ENCODE data around the gene PCYT1A. TPM values are rescaled to one million over a fixed set of nuclear protein-coding genes. Genes with fewer than 3 reads are reported as not detected.

The PCYT1A gene
- total RNA-seq (100 to 1,000 TPM in 8 of 10 donors, 10 to 100 TPM in 2; 93.8 to 121 (median 106) TPM), polyA plus RNA-seq (10 to 100 TPM; 21.0 to 34.7 TPM)
- long read RNA-seq, donor 1, full-length matches to known transcripts, result 16 of 212 reads
- long read RNA-seq, donor 1, partial matches to known transcripts, result 5 of 212 reads
- long read RNA-seq, donor 1, other reads (novel, unspliced or antisense), result 191 of 212 reads
- long read RNA-seq, donor 2, transcript PCYT1A-206 (9 exons, 1,482 nt), result major isoform, 9 of 228 reads
- long read RNA-seq, donor 2, partial matches to known transcripts, result 4 of 228 reads
- long read RNA-seq, donor 2, other reads (novel, unspliced or antisense), result 215 of 228 reads
- long read RNA-seq, donor 3, full-length matches to known transcripts, result 27 of 716 reads
- long read RNA-seq, donor 3, partial matches to known transcripts, result 24 of 716 reads
- long read RNA-seq, donor 3, other reads (novel, unspliced or antisense), result 665 of 716 reads

- WGBS, 2 donors, result 0% methylated on average over 55 of the region's 55 CpGs
- peak within 1 kb of the TSS; percentile 64 to 96 (median 84) for H3K4me3 ChIP-seq
- H3K27ac ChIP-seq, result peak within 1 kb of the TSS; percentile 85 to 99 (median 96)
- no peaks in the 10 kb centered on the region for H3K27me3 ChIP-seq
- no peaks in the 10 kb centered on the region for H3K36me3 ChIP-seq
- DNase-seq (peak; percentile 87 to 94), ATAC-seq (peak; percentile 96 to 99 (median 98))
- no peaks in the 10 kb centered on the region for H3K9me3 ChIP-seq
- H3K4me1 ChIP-seq, result peaks cover 2 to 51% (median 48%) of the 10 kb centered on the region in 9 donors
- intact Hi-C loops (cut with DNase I), result loop anchor here in 1 of 10 donors (1.0 to 2.0 kb wide), 2 partner anchors 31 to 214 kb away; partner anchors contain the start of gene DYNLT2B
- no peak for TF ChIP-seq CTCF (IDR thresholded peaks at IDR 0.05)
Observed at GRCh38 chr3:196287440-196288140, at the start of gene PCYT1A. Gene PCYT1A (minus strand): TSS chr3:196287726. CDS start chr3:196270531, 17,195 bp downstream.

GRCh38 chr3:196336319-196337145 lies 49.0 kb upstream of the PCYT1A start:
- peaks cover 0 to 16% (median 0%) of the 10 kb centered on the region in 9 donors for H3K4me1 ChIP-seq
- H3K27ac ChIP-seq, result no peak overlapping the region
- WGBS, 2 donors, result 75 to 78% methylated on average over 17 of the region's 17 CpGs
- no peak for DNase-seq
- peaks cover 0 to 8% (median 0%) of the 10 kb centered on the region in 11 donors for H3K9me3 ChIP-seq
- peak in 1 of 8 donors; percentile 29 for ATAC-seq
- H3K27me3 ChIP-seq, result peaks cover 0 to 5% (median 0%) of the 10 kb centered on the region in 7 donors
- intact Hi-C loops (cut with DNase I), result no loop called here
- no peaks in the 10 kb centered on the region for H3K36me3 ChIP-seq
- no peak overlapping the region for H3K4me3 ChIP-seq
- no peak for TF ChIP-seq CTCF (IDR thresholded peaks at IDR 0.05)

- peaks cover 0 to 8% (median 0%) of the 10 kb centered on the region in 11 donors for H3K9me3 ChIP-seq
- 68 to 79% methylated on average over 12 of the region's 12 CpGs for WGBS, 2 donors
- no peak for TF ChIP-seq CTCF (IDR thresholded peaks at IDR 0.05)
- no peak for ATAC-seq
- intact Hi-C loops (cut with DNase I), result loop anchor here in 1 of 10 donors (1.0 kb wide), 1 partner anchor 23 kb away; no protein-coding TSS in a partner anchor
- no peak overlapping the region for H3K4me3 ChIP-seq
- no peaks in the 10 kb centered on the region for H3K36me3 ChIP-seq
- peaks cover 0 to 12% (median 0%) of the 10 kb centered on the region in 9 donors for H3K4me1 ChIP-seq
- DNase-seq, result no peak
- H3K27me3 ChIP-seq, result peaks cover 0 to 5% (median 0%) of the 10 kb centered on the region in 7 donors
- H3K27ac ChIP-seq, result no peak overlapping the region
Observed at GRCh38 chr3:196335503-196335948, 48.0 kb upstream of the PCYT1A start.
